Endothelial cell of umbilical vein (primary cell): Measurements from ENCODE around the gene HPS6.

Source experiments
- EZH2 ChIP-seq: IDR thresholded peaks from 2 replicates; pipeline ENCODE4 v1.6.1; 2012; ENCODE audit warnings: borderline replicate concordance, low read depth, mild to moderate bottlenecking, moderate library complexity, low read length, inconsistent platforms; ENCODE audit not compliant: severe bottlenecking
- GATA2 ChIP-seq: IDR thresholded peaks from 2 replicates; pipeline ENCODE4 v1.7.0; 2011; ENCODE audit warnings: low read depth, mild to moderate bottlenecking, moderate library complexity, mixed read lengths, low read length; ENCODE audit not compliant: insufficient read length, insufficient read depth
- JUN ChIP-seq: IDR thresholded peaks from 2 replicates; pipeline ENCODE4 v1.6.1; 2011; ENCODE audit warnings: borderline replicate concordance, low read depth; ENCODE audit not compliant: insufficient read length, insufficient read depth
- MYC ChIP-seq: IDR thresholded peaks from one replicate; pipeline ENCODE4 v1.6.1; 2011; ENCODE audit warnings: mild to moderate bottlenecking, low read depth, low read length
- POLR2A ChIP-seq: IDR thresholded peaks from 2 replicates; pipeline ENCODE4 v1.6.1; 2012; ENCODE audit warnings: low read depth, mild to moderate bottlenecking, control low read depth, low read length
- POLR2AphosphoS5 ChIP-seq: IDR thresholded peaks from 2 replicates; pipeline ENCODE4 v1.6.1; 2012; ENCODE audit warnings: low read depth, mild to moderate bottlenecking, control low read depth, low read length, moderate library complexity; ENCODE audit not compliant: insufficient read depth
- TF ChIP-seq, protein P1 (sequence below), 2 donors: IDR thresholded peaks; 1 replicate in 1 of 2; 2 replicates in 1 of 2; pipeline ENCODE4 v1.5.1; 2011; ENCODE audit warnings: low read length in 2 of 2, mild to moderate bottlenecking in 2 of 2, moderate library complexity in 2 of 2, control low read depth in 1 of 2, inconsistent platforms in 1 of 2, low read depth in 1 of 2; ENCODE audit not compliant: insufficient read depth in 1 of 2; ENCODE audit errors: extremely low read depth in 1 of 2
- TF ChIP-seq, protein P2 (sequence below): IDR thresholded peaks from 2 replicates; pipeline ENCODE4 v1.6.1; 2011; ENCODE audit not compliant: insufficient read depth, insufficient read length

DNA sequence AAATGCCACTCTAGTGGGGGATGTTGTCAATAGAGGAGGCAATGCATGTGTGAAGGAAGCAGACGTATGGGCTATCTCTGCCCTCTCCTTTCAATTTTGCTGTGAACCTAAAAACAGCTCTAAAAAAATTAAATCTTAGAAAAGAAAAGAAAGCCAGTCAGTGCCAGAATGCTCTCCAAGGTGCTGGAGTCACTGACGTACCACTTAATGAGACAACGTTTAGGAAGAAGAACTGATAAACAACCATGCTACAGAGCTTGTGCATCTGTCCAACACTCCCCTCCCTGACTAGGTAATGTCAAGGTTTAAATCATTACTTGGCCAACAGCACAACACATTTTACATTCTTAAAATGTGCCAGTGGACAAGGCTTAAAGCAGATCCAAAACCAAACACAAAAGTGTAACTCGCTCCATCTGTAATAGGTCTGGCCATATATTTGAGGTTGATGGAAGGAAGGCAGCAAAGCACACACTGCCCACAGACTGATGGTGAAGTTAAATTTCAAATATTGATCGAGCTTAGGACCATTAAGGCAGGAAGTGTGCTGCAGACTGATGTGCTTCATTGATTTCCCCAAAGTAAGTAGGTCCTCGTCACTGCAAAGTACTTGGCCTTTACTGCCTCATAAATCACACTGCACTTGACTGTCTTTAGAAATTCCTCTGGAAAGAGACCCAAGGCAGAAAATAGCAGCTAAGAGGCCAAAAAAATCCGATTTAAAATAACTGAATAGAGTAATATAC lies 24.7 kb upstream of the HPS6 start:
- TF ChIP-seq, protein P1, sequence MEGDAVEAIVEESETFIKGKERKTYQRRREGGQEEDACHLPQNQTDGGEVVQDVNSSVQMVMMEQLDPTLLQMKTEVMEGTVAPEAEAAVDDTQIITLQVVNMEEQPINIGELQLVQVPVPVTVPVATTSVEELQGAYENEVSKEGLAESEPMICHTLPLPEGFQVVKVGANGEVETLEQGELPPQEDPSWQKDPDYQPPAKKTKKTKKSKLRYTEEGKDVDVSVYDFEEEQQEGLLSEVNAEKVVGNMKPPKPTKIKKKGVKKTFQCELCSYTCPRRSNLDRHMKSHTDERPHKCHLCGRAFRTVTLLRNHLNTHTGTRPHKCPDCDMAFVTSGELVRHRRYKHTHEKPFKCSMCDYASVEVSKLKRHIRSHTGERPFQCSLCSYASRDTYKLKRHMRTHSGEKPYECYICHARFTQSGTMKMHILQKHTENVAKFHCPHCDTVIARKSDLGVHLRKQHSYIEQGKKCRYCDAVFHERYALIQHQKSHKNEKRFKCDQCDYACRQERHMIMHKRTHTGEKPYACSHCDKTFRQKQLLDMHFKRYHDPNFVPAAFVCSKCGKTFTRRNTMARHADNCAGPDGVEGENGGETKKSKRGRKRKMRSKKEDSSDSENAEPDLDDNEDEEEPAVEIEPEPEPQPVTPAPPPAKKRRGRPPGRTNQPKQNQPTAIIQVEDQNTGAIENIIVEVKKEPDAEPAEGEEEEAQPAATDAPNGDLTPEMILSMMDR (IDR thresholded peaks at IDR 0.05; ENCODE audit: extremely low read depth in 1 of 2, insufficient read depth in 1 of 2, low read depth in 1 of 2, low read length in 2 of 2) = no peak
- TF ChIP-seq MYC (no peak), POLR2AphosphoS5 (no peak), POLR2A (no peak), EZH2 (no peak), JUN (no peak), GATA2 (no peak)
- TF ChIP-seq, protein P2, sequence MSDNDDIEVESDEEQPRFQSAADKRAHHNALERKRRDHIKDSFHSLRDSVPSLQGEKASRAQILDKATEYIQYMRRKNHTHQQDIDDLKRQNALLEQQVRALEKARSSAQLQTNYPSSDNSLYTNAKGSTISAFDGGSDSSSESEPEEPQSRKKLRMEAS = no peak
